Camera-type eye (tissue), 1 donor: ENCODE results near the gene FREM1. TPM values are rescaled to one million over a fixed set of nuclear protein-coding genes. Genes with fewer than 3 reads are reported as not detected.

Source experiments
- total RNA-seq: library from RNA; depleted of rRNA; stranded (reverse); fragments of >200 nt; gene quantifications from one replicate; pipeline ENCODE4 v1.2.3, GENCODE V29; 2014

Gene FREM1
- total RNA-seq = 20.4 TPM

GRCh38 chr9:14909961-14910805, at the start of gene FREM1:
Gene FREM1, minus strand, starts transcription at chr9:14910428. Its CDS starts 41,451 bp downstream, at chr9:14868977.

GRCh38 chr9:14722391-14723035, 187.7 kb downstream of the FREM1 start, which contains the start of gene CER1:
Gene CER1, minus strand, starts transcription at chr9:14722733. Its CDS starts 61 bp downstream, at chr9:14722672.

GRCh38 chr9:14693251-14693861, 216.9 kb downstream of the FREM1 start, which contains the start of gene ZDHHC21:
Gene ZDHHC21, minus strand, starts transcription at chr9:14693432. Its CDS starts 19,092 bp downstream, at chr9:14674340.

Other genes with a start within 250 kb of the FREM1 start
- gene ZDHHC21, start 217.0 kb downstream of the FREM1 start, total RNA-seq = 56.0 TPM
- gene CER1, start 187.7 kb downstream of the FREM1 start, total RNA-seq = 0.88 TPM